ENCODE measurements around the gene KCNMB1. TPM values are rescaled to one million over a fixed set of nuclear protein-coding genes. Genes with fewer than 3 reads are reported as not detected.

The KCNMB1 gene
- under 0.01 and 0.19 TPM in 2 replicates for total RNA-seq

GRCh38 chr5:170388818-170389549 is at the start of gene KCNMB1:
TSS of gene KCNMB1 (minus strand) at chr5:170389367. CDS start at chr5:170385447, 3,920 bp downstream.

Other genes starting within 250 kb of the KCNMB1 start
- under 0.01 TPM in 1 of 2 replicates, not detected in the other for gene C5orf58, start 156.4 kb downstream of the KCNMB1 start, total RNA-seq
- gene LCP2, start 91.6 kb downstream of the KCNMB1 start, total RNA-seq, result not detected in 2 replicates
- 0.19 TPM in 1 of 2 replicates, not detected in the other for gene KCNIP1, start 114.7 kb upstream of the KCNMB1 start, total RNA-seq